RPMI8226 (cell line): ENCODE results near the gene FAM98B.

Source experiments
- DNase-seq: peaks from one replicate; pipeline ENCODE4 v3.0.0-alpha.2; 2015

The FAM98B gene

DNA sequence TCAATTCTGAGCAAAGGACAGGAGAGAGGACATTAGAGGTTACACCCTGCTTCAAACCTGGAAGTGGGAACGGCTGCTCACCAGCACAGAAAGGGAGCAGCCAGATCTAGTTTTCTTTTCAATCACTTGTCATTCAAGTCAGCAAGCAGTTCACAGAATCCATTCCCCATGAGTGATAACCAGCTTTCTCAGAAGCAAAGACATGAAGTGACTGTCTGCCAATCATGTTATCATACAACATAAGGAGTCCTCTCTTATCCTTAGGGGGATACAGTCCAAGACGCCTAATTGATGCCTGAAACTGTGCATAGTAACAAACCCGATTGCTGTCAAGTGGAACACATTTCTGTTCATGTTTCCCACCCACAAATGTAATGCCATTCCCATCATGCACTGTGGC is 54.7 kb downstream of the FAM98B start:
- DNase-seq = no peak

DNA sequence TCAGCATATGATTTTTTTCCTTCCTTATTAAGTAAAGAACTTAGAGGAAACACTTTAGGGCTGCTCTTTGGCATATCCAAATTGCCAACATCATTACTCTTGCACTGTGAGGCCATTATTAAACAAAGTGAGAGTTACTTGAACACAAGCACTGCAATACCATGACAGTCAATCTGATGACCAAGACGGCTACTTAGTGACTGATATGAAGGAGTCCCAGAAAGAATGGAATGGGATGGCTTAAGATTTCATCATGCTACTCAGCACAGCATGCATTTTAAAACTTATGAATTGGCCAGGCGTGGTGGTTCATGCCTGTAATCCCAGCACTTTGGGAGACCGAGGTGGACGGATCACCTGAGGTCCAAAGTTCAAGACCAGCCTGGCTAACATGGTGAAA is 55.2 kb downstream of the FAM98B start:
- DNase-seq = no peak

DNA sequence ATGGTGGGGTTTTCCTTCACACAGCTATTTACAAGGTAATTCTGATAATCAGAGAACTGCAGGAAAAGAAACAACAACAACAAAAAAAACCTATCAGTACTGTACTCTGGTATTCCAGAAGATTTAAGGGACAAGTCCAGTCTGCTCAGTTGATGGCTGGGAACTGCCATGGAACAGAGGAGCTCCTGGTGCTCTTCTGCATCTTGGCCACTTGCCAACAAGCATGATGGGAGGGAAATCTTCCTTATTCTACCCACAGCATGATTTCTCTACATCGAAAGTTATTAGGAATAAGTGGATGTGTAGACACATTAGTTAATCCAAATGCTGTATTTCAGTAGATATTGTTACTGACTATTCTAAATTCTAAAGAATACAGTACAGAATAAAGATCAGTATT is 59.0 kb downstream of the FAM98B start:
- no peak for DNase-seq

DNA sequence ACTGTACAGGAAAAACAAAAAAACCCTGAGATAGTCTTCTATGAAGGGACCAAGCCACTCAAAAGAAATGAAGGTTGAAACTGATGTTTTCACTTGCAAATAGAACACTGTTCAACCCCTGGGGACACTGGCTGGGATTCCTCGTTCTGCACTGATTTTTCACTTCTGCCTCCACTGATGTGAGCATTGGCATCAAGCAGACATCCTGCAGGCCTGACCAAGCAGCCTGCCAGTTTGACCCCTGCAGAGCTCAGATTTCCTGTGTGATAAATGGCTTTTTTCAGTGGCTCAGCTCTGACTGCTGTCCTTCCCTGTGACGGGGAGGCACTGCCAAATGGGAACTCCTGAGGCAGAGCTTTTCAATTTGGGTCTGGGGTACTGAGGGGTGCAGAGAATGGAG is 60.7 kb downstream of the FAM98B start:
- DNase-seq = no peak

DNA sequence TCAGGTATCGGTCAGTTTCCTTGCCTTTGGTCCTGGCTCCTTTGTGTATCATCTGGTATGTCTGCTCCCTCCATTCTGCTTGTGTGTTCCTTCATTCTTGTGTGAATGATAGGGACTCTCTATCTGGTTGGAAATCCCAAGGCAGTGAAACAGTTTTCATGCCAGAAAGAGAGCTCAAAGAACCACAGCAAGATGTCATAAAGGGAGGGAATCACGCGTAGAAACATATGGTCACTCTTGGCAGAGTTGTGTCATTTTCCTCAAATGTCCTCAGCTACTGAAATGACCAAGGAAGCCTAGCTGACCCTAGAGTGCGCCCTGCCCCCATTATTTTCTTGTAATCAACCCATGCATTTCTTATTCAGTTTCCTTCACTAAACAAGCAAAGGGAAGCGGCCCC is 62.7 kb downstream of the FAM98B start:
- no peak for DNase-seq

DNA sequence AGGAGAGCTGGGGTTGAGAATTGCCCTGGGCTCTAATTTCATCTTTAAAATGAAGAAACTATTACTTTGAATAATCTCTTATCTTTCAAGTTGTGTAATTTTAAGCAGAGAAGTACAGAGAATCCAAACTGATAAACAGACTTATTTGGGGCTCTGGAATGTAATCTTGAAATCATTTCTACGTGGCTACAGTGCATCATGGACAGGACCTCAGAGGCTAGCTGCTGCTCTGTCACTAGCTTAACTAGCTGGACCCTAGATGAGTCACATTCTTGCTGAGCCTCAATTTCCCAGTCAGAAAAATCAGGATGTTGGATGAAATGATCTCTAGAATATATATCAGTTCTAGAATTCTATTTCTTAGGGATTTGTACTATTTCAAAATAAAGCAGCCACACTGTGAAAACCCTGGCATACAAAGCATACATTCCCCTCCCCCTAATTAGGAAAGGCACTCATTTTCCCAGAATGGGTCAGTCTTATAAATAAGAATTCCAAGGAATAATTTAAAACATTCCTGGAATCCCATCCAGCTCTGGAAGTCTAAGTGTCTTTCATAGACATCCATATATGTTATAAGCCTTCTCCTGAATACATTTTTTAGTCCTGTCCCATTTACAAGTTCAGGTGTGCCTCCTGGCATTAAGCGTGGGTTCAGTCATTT is 63.5 kb downstream of the FAM98B start:
- DNase-seq = no peak

DNA sequence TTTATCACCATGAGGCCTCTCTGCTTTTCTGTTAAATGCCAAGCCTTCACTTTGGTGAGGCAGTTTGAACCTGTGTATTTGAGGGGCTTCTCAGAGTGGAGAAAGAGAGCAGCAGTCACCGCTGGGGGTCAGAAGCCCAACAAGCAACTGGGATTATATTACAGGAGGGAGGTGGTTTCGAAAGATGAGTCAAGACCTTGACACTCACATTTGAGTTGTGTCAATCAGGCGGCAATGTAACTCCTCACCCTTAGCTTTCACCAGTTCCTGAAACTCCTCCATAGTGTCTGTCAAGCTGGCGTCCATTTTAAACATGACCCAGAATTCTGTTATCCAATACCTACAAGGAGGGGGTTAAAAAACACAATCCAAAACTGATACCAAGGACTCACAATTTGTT is 64.2 kb downstream of the FAM98B start:
- no peak for DNase-seq

DNA sequence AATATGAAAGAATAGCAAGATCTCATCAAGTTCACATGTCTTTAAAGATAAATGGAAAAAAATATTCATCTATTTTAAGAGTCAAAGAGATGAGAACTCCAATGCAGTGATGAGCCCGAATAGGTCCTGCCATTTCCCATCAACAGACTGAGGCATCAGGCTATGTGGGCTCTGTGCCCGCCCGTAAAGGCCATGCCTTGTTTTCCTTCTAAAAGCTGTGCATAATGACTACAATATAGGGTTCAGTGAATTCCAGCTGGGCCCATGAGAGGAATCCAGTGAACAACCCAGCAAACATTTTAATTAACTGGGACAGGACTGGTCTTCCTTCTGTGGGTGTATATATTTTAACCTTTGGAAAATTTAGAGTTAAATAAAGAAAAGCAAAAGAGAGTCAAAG is 66.1 kb downstream of the FAM98B start:
- DNase-seq = no peak

DNA sequence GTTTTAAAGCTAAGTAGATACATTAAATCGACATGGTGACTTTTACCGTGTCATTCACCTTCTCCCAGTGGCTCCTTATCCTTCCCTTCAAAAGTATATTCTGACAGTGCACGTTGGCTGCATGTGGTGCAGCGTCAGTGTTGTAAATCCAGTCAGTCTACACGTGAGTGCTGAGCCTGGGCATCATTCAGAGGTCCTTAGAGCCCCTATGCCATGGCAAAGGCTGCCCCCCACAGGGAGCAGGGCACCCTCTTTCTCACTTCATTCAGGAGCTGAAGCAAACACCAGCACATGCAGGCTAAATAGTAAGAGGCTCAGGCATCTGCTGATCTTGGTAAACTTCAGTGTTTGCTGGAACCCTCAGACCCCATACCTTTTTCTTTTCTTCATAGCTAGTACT is 67.4 kb downstream of the FAM98B start:
- no peak for DNase-seq

DNA sequence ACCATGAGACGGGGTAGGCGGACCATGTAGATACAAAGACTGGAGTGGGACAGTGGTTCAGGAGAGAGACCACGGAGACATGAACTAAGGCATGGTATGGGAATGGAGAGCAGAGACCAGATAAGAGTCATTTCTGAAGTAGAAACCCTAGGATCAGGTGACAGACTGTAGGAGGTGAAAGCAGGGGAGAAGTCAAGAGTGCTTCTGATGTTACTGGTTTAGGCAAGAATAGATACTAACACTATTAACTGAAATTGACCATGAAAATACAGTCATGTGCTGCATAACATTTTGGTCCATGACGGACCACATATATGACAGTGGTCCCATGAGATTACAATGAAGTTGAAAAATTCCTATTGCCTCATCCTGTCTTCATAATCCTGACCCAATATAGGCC is 69.0 kb downstream of the FAM98B start:
- no peak for DNase-seq

DNA sequence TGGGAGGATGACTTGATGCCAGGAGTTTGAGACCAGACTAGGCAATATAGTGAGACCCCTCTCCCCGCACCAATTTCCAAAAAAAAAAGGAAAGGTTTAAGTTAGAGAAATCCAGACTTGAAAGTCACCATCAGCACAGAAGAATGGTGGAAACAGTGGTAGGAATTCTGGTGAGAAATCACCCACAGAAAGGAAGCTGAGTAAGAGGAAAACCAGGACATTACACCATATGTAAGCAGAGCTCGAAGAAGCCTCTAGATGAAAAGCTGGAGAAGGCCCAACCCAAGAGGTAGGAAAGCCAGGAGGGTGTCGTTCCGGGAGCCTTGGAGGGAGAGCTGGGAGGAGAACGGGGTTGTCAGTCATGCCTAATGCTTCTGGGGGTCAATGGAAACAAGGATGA is 70.2 kb downstream of the FAM98B start:
- no peak for DNase-seq

DNA sequence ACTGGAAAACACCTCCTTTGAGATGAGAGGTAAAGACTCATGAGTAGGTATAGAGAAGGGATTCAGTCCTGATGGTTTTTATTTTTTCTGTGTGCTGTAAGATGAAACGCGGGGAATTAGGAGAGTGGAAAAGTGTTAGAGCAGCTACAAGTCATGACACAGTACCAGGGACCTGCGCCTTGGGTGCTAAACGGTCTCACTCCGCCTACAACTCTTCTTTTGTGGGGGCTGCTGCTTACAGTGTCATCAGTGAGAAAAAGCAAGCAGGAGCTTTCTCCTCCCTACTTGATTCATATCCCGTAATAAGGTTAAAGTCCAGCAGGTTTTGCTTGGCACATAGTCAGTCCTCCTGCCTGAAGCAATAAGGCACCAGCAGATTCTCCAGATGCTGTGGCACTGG is 71.6 kb downstream of the FAM98B start:
- no peak for DNase-seq

DNA sequence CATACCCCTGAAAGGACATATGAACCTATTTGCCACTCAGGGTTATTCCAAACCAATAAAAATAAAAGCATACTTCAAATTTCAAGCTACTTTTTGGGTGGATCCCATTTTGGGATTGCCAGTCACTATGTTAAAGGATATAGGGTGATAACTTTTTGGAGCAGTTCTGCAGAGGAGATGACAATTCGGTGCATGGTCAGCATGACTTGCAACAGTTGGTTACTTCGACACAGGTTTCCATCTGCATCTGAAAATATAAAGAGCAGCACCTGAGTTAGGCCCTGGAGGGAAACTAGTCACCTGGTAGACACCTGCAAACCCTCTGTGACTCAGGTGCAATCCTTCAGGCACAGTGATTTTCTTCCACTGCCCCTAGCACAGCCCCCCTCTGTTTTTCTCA is 72.2 kb downstream of the FAM98B start:
- DNase-seq = no peak

DNA sequence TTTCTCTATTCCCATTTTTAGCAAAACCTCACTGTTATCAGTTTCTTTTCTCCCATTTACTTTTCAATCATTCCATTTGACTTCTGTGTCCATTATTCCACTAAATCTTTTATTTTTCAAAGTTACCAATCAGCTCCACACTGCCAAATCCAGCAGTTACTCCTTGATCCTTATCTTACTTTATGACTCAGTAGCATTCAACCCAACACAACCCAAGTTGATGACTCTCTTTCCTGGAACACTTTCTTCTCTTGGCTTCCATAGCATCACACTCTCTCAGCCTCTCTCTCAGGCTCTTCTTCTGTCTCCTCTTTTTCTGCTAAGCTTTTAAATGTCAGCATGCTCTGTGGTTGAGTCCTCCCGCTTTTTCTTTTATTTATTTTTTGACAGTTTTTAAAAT is 74.4 kb downstream of the FAM98B start:
- DNase-seq = no peak

DNA sequence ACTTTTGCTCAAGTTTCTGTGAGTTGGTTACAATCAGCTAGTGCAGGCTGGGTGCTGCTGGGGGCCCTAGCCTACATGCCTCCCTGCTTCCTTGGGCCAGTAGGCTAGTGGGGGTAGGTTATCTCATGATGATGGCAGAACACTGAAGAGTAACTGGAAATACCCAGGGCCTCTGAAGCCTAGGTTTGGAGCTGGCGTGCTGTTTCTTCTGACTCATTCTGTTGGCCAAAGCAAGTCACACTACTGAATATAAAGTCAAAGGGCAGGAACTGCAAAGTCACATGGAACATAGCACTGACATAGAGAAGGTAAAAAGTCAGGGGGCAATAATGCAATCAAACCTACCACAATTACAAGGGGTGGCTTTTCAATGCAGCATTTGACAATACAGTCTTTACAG is 76.2 kb downstream of the FAM98B start:
- DNase-seq = no peak

DNA sequence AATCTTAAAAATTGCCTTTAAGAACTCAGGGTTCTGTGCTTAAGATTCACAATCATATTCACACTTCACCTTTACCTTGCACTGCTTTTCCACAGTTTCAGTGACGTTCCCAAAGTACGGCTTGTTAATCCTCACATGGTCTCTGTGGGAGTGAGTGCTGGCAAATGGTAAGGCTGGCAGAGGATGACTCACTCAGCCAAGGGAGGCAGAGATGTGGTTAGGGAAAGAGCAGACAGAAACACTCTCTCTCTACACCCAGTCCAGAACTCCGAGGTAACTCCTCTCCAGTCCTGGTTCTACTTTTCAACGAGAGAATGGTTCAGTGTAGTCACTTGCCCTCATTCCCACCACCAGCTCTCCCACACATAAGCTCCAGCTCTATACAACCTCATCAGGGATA is 77.6 kb downstream of the FAM98B start:
- DNase-seq = no peak

DNA sequence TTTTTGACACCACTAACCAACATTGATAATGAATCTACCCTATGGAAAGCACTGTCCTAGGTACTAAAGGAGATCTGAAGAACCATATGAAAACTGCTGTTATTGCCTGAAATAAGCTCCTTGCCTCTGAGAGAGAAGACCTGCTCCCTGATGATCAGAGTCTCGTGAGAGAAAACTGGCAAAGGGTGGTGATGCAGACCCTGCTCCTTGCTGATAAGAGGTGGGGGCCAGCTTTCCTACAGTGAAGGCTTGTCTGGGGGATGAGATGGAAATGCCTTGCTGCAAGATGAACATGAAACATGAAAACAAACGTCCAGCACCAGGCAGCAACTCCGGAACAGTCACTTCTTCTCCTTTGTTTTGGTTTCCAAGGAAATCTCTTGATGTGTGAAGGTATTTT is 78.8 kb downstream of the FAM98B start:
- DNase-seq = no peak

DNA sequence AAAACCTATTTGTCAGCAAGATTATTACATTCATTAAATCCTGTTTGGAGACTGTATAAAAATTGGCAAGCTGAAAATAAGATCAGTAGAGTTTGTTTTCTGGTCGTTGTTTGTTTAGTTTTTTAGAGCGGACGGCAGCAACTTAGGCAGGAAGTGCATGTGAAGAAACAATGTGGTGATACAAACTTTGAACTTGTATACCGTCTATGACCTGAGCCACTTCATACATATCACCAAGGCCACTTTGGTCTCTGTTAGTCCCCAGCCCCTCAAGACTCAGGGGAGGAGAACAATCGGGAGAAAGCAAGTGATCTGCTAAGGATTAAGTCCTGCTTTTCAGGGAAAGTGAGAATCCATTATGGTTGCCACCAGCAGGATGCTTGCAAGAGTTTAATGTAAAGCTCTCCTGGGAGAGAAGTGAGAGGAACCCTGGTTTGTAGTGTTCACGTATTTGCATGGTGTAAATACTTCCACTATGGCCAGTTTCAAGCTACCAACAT is 79.5 kb downstream of the FAM98B start:
- DNase-seq = no peak

DNA sequence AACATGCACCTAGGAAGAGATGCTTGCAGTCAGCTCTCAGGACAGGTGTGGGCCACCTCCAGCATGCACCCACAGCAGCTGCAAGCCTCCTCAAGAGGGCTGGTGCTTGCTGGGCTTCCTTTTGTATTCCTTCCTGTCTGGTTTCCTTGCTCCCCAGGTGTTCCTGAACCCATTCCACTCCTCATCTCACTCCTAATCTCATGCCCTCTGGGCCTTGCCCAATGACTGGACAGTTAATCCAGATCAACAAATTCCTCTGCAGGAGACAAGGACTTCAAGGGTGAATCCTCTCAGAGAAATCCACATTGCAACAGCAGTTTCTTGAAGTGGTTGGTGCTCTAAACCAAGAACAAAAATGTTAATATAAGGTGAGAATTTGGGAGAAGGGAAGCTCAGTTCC is 80.0 kb downstream of the FAM98B start:
- no peak for DNase-seq

DNA sequence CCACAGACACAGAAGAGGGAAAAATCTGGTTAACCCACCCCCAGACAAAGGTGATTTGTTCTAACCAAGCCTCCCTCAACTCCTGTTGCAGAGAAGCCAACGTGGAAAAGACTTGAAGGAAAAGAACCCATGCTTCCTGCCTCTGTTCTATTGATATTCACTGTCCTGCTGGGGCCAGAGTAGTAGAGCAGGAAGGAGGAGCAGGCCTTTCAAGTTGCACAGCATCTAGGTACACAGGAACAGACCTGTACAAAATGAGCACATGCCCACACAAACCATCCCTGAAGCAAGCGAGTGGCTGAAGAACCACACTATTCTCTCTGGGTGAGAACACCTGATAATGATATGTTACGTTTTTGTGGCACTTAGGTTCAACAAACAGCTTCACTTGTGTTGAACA is 80.8 kb downstream of the FAM98B start:
- no peak for DNase-seq

DNA sequence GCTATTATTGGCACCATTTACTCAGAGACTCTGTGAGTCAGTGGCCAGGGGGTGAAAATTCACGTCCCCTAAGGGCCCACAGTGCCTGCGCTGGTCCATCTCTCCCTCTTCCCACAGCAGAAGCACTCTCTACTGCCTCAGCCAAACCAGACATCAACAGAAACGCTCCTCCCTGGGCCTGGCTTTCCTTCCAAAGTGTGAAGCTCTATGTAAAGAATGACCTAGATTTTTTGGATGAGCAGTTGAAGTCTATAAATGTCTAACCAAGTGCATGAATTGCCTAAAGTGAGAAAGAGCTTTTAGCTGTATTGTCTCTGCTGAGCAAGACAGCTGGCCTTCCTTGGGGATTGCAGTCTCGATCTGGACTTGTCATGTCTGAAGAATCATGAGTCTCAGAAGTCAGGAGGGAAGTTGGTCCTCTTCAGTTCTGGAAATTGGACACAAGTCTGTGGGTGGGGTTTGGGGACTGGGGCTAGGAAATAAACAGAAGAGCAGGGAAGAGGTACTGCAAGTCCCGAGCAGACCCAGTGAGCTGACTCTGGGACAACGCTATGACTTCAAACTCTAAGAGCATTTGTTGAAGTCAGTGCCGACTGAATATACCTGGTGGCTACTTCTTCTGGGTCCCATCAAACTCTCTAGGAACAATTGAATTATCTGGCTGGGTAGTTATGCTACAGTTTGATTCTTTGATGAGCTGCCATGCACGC is 81.7 kb downstream of the FAM98B start:
- no peak for DNase-seq

DNA sequence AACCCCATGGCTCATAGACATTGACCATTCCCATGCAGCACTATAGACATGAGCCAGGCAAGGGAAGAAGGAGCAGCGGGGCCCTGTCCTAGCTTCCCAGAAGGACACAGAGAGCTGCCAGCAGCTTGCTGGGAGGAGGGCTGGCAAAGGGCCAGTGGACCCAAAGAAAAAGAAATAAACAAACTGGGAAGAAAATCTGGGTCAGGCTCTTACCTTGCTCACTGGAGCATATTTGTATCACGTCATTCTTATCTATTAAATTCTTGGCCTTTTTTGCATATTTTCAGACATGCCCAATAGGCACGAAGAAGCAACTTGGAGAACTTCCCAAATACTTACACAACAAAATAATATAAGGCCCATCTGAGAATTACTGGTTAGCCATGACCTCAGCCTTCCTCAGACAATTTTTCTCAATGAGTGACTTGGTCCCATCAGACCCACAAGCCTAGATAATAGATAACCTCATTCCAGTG is 82.3 kb downstream of the FAM98B start:
- no peak for DNase-seq
